Measurements from ENCODE around the gene PPP2R3A.

- no peak for TF ChIP-seq CTCF (IDR thresholded peaks at IDR 0.05)
- no peak for TF ChIP-seq POLR2A (IDR thresholded peaks at IDR 0.05)
Measured at GRCh38 chr3:136093771-136094170, 128.2 kb downstream of the PPP2R3A start.

All from right lobe of liver (tissue), 4 donors.